ENCODE results near the gene GDPGP1.
"Not testable (repeated sequence)": the region's sequence is repeated elsewhere in the genome, so short reads cannot be mapped to it uniquely, and the experiment has no call there.

The GDPGP1 gene

DNA sequence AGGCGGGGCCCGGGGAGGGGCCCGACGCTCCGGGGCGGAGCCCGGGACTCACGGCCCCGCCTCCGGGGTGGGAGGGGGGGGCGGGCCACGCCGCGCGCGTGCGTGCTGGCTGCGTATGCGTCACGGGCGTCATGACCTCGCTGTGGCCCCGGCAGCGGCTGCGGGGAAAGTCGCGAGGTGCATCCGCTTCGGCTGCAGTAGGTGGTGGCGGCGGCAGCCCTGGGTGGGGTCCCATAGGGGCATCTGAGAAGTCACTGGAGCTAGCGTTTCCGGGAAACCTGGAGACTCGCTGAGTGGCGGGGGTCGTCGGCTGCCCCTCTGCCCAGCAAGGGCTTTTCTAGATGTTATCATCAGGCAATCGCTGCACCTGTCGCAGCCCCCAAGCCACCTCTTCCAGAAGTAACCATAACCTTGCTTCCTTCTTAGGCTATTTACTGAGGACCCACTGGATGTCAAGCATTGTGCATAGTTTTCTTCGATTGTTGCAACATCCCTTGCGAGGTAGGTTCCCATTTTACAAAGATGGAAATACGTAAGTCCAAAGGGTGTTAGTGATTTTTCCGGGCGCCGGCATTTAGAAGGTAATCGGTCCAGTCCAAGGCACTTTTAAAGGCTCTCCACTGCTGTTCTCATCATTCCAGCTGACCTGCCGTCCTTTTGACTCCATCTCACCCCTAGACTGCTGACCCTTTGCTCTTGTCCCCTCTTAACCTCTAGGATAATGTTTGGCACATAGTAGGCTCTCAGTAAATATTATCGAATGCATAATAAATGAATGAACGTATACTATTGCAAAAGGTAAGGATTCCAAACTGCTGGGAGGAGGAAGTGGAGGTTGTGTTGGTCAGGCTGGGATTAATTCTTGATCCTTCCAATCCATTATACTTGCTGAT, at the start of gene GDPGP1:
TSS of gene GDPGP1 (plus strand) at position 114 of the 893 bp plus-strand sequence. CDS start 6,700 bp downstream, outside the sequence.
- no peak for DNase-seq

GRCh38 chr15:90184786-90185704, 49.0 kb upstream of the GDPGP1 start:
- DNase-seq, result peak; percentile 70

- DNase-seq, result no peak
Observed at GRCh38 chr15:90187257-90187868, 46.6 kb upstream of the GDPGP1 start.

DNA sequence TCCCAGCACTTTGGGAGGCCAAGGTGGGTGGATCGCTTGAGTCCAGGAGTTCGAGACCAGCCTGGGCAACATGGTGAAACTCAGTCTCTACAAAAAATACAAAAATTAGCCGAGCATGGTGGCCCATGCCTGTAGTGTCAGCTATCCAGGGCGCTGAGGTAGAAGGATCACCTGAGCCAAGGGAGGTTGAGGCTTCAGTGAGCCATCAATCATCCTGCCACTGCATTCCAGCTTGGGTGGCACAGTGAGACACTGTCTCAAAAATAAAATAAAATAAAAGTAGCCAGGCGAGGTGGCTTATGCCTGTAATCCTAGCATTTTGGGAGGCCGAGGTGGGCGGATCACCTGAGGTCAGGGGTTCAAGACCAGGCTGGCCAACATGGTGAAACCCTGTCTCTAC, 45.9 kb upstream of the GDPGP1 start:
- not testable (repeated sequence) for DNase-seq

DNA sequence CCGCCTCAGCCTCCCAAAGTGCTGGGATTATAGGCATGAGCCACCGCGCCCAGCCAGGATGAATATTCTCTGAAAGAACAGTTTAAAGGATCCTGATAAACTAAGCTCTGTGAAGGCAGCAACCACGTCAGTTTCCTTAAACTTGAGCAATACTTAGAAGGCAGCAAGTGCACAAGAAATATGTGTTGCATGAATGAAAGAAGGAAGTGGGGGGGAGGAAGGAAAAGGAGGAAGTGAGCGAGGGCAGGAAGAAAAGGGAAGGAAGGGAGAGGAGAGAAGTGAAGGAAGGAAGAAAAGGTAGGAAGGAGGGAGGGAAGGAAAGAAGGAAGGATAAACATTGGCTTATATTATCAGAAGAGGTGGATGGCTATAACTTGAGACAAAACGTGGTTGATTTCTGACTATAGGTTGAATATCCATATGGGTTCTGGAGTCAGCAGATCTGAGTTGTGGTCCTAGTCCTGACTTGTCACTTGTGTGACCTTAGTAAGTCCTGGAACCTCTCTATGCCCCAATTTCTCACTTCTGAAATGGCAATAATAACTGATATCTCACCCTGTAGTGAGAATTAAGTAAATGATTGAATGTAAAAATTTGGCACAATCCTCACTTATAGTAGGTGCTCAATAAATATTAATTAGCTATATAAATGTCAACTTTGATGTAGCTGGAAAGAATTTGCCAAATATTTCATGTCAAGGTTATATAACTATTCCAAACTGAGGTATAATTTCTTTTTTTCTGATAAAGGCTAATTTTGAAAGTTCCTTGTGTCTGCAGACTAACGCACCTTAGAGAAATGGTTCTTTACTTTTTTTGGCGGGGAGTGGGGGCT, 44.9 kb upstream of the GDPGP1 start:
- DNase-seq, result no peak

DNA sequence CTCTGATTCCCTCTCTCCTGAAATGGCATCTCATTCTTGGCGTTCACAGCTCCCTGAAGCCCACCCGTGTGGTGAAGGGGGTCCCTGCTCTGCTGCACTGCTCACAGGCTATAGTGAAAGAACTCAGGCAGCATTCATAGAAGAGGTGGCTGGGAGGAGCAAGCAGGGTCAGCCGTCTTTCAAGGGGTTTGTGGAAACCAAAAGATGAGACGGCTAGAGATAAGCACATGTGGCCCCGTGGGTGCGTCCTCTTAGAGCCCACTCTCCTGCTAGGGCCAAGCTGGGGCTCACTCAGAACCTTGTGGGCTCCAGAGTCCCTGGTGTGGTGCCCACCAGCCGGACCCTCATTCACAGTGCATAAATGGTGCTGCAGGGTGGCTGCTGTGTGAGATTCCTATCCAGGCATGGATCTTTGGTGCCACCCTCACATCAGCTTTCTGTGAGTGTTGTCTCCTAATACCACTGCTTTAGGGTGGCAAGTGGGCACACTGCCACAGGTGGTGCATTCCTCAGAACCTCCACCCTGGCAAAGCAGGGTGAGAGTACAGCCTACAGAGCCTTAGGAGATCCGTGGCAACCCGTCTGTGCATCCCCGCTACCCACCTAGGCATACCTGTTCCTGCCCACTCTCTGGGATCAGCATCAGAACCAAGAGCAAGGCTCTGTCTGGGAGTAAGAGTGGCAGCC, 44.1 kb upstream of the GDPGP1 start:
- no peak for DNase-seq

DNA sequence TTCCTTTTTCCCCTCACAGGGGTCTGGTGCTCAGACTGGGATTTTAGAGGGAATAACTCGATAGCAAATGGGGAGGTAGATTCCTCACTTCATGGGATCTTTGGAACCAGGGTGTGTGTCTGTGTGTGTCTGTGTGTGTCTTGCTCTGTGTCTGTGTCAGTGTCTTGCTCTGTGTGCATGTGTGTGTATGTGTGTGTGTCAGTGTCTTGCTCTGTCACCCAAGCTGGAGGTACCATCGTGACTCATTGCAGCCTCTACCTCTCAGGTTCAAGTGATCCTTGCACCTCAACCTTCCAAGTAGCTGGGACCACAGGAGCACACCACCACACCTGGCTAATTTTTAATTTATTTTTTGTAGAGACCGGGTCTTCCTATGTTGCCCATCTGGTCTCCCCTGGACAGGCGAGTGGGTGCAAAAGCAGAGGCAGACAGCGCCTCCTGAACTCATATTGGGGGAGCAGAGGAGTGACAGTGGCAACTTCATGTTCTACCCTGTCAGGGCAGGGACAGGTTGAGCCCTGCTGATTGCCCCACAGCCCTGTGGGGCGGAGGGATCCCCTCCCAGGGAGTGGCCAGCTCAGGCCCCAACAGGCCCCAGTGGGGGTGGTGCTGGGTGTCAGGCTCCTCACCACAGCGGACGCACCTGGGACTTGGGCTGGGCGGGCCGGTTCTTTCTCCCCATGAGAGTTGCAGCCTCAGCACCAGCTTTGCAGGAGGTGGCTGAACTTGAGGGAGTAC, 43.2 kb upstream of the GDPGP1 start:
- no peak for DNase-seq

DNA sequence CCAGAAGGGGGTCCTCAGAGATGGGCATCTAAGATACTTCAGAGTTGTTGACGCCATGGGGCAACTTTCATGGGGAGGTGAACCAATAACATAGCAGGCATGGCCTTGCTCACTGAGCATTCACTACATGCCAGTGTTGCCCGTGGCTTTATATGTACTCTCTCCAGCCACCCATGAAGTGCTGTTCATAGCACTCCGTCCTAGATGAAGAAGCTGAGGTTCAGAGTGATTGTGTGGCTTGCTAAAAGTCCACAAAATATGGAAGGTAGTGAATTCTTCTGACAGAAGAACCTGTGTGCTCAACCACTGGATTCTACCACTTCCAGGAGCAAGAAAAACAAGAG, 42.7 kb upstream of the GDPGP1 start:
- no peak for DNase-seq

GRCh38 chr15:90191794-90192509, 42.1 kb upstream of the GDPGP1 start:
- DNase-seq, result peak; percentile 86

- no peak for DNase-seq
Observed at GRCh38 chr15:90192961-90193786, 40.8 kb upstream of the GDPGP1 start.

DNA sequence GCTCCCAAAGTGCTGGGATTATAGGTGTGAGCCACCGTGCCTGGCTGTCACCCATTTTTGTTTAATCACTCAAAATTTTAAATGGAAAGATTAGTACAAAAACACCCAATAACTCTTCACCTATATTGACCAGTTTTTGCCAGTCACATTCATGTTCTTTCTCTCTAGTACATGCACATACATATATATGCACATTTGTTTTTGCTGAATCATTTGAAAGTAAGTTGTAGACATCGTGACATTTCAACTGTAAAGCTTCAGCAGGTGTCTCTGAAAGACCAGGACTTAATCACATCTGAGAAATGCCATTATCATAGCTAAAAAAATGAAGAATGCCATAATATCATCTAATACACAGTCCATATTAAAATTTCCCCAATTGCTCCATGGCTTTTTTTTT, 39.4 kb upstream of the GDPGP1 start:
- DNase-seq, result no peak

- DNase-seq, result no peak
Observed at GRCh38 chr15:90200534-90201129, 33.4 kb upstream of the GDPGP1 start.

DNA sequence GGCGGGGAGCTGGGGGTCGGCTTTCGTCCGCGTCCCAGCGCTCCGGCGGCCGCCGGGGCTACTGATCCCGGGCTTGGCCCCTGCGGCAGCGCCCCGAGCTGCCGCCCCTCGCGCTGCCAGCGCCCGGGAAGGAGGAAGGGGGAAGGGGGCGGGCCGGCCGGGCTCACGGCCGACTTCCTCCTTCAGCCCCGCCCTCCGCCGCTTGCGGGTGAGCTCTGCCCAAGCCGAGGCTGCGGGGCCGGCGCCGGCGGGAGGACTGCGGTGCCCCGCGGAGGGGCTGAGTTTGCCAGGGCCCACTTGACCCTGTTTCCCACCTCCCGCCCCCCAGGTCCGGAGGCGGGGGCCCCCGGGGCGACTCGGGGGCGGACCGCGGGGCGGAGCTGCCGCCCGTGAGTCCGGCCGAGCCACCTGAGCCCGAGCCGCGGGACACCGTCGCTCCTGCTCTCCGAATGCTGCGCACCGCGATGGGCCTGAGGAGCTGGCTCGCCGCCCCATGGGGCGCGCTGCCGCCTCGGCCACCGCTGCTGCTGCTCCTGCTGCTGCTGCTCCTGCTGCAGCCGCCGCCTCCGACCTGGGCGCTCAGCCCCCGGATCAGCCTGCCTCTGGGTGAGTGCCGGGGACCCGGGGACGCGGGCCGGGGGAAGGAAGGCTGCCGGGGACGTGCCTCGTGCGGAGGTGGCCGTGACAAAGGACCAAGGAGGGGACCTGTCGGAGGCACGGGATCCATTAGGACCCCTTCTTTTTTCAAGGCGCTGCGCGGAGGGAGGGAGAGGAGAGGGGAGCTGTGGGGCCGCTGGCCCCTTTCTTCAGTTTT, 32.7 kb upstream of the GDPGP1 start, which contains the start of gene SEMA4B:
TSS of gene SEMA4B (plus strand) at position 201 of the 814 bp plus-strand sequence. CDS start at position 450, 249 bp downstream.
- peak; percentile 42 for DNase-seq

- no peak for DNase-seq
Observed at GRCh38 chr15:90201944-90202375, 32.0 kb upstream of the GDPGP1 start.

DNA sequence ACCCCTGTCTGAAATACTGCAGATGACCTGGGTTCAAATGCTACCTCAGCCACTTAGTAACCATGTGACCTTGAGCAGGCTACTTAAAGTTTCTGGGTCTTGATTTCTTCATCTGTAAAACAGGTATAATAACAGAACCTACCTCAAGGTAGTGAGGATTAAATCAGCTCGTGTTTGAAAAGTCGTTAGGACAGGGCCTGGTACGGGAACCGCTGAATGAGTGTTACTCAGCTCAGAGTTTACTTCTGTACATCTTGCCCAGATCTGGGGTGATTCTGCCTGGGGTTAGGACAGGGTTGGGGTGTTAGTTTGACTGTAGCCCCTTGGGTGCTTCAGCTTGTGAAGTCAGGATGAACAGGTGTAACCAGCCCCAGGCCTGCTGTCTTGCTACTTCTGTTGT, 31.1 kb upstream of the GDPGP1 start:
- DNase-seq, result no peak

DNA sequence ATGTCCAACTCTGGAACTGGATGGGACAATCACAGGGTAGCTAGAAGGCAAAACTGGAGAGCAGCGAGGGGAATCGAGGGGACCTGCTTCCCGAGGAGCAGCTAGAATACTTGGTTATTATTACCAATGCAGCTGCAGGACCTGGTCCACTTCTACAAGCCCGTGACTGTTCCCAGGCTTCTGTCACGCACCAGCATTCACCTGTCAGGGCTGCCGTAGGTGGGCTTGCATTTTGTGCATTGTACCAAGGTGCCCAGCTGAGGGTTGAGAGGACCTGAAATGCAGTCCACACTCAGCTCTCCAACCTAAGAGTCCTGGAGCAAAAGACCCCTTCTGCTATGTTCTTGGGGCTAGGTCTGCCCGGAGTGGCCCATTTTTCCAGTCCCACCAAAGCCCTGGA, 30.5 kb upstream of the GDPGP1 start:
- DNase-seq, result no peak

GRCh38 chr15:90203922-90204321, 30.1 kb upstream of the GDPGP1 start:
- DNase-seq, result no peak
